Muscle of arm (tissue), 12 donors: Measurements from ENCODE around the gene DEGS2. TPM values are rescaled to one million over a fixed set of nuclear protein-coding genes. Genes with fewer than 3 reads are reported as not detected.

Source experiments
- DNase-seq: peaks from one replicate; pipeline ENCODE4 v3.0.0-alpha.2; 2013
- polyA plus RNA-seq, 12 donors: library from polyadenylated mRNA; unstranded; fragments of 120-200 nt; gene quantifications; one replicate each; pipeline ENCODE4 v1.2.1, GENCODE V29; 2013; ENCODE audit not compliant: insufficient read length in 12 of 12

DEGS2 gene
- polyA plus RNA-seq, 12 donors, result 0.30 to 4.8 (median 0.39) TPM; not detected in 1

- no peak for DNase-seq
These were observed 9.4 kb downstream of the DEGS2 start for GRCh38 chr14:100149851-100150611.

DNA sequence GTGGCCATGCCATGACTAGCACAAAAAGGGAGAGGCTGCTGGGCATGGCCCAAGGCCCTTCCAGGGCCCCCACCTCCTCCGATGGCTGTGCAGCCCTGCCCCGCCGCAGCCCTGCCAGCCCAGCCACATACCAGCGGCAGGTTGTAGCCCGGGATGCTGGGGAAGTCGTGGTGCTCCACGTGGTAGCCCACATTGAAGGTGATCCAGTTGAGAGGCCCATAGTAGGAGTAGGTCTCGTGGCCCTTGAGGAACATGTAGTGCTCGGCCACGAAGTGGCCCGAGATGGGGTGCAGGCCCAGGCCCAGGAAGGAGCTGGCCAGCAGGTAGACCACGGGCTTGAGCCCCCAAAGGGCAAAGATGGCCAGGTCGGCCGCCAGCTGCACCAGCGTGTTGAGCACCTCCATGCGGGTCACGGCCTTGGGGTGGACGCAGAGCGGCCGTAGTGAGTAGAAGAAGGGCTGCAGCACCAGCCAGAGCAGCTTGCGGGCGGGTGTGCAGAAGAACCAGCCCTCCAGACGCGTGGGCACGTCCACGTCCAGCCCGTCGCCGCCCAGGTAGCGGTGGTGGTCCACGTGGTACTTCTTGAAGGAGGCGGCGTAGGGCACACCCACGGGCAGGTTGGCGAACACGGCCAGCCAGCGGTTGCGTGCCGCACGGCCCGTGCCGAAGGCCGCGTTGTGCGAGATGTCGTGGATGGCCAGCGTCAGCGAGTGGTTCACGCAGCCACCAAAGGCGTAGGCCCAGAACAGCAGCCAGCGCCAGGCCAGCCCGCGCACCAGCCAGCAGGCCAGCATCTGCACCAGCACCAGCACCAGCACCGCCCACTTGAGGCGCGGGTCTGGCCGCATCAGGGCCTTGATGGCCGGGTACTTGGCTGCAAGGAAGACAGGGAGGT, 10.4 kb downstream of the DEGS2 start:
- DNase-seq, result no peak

DNA sequence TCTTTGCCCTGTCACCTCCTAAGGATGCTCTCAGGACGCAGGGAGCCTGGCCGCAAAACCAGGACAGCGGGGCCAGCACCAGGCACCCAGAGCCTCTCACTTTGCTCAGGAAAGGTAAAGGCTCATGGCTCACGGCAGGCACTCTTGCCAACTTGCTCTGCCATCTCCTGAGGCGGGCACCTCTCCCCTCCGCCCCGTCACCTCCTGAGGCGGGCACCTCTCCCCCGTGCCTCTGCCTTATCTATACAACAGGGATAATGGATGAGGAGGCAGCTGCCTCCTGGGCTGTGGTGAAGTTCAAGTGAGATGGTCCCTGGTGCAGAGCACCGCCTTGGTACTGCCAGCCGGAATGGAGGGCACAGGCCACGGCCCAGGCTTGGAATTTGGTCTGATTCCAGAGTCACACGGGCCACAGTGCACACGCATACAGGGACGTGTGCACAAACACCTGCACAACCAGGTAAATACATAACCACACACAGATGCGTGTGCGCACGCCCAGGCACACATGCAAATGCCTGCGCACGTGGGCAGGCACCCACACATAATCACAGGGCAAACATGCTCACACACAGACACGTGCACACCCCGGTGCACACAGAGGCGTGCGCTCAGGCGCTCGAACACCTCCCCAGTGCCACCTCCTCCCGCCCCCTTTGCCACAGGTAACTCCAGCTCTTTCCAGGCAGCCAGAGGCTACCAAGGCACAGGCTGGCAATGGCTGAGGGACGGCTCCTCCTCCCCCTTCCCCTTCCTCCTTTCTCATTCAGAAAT, 11.6 kb downstream of the DEGS2 start:
- DNase-seq, result no peak

- no peak for DNase-seq
These were observed 12.2 kb downstream of the DEGS2 start for GRCh38 chr14:100147181-100147631.

DNA sequence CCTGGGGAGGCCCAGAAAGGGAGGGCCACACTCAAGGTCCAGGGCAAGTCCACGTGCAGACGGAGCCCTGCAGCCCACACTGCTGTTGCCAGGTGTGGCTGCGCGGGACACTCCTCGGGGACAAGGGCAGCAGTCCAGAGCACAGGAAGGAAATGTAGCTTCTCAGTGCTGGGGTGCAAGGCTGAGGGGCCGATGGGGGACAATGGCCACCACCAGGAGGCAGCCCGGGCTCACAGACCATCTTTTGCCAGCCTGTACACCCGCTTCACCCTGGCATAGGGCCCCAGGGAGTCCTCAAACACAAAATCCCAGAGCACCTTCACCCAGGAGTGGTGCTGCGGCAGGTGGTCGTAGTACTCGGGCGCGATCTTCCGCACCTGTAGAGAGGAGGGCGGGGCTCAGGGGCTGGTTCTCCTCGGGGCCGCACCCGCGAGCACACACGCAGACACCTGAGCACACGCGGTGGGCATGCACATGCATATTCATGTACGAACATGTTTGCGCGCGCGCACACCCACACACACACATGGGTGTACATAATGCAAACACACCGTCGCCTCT, 12.8 kb downstream of the DEGS2 start:
- no peak for DNase-seq

DNA sequence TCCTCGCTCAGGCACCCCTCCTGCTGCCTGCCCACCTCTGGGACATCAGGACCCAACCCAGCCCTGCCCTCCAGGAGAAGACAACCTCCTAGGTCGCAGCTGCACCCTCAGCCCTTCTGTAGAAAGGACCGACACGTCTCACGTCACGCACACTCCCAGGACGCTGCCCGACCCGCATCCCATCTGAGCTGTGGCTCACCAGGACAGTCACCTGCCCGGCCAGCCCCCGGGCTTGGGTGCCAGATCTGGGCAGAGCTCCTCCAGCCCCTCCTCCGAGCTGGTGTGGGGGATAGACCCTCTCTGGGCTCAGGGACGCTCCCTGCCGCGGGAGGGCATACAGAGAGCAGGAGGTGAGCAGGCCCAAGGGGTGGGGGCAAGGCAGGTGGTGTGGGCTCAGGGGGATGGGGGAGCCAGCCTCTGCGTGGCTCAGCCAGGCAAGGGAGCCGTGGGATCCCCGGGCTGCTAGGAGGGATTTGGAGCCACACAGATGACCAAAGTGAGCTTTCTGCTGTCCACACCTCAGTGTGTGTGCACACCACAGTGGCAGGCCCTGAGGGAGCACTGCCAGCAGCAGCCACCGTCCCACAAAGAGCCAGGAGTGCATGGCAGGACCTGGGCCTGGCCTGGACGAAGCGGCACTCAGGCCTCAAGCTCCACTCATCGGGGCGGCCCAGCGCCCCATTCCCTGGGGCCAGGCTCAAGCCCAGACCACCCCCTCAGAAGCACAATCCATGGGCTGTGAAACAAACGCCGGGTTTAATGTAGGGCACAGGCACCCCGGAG, 13.6 kb downstream of the DEGS2 start:
- DNase-seq, result no peak

DNA sequence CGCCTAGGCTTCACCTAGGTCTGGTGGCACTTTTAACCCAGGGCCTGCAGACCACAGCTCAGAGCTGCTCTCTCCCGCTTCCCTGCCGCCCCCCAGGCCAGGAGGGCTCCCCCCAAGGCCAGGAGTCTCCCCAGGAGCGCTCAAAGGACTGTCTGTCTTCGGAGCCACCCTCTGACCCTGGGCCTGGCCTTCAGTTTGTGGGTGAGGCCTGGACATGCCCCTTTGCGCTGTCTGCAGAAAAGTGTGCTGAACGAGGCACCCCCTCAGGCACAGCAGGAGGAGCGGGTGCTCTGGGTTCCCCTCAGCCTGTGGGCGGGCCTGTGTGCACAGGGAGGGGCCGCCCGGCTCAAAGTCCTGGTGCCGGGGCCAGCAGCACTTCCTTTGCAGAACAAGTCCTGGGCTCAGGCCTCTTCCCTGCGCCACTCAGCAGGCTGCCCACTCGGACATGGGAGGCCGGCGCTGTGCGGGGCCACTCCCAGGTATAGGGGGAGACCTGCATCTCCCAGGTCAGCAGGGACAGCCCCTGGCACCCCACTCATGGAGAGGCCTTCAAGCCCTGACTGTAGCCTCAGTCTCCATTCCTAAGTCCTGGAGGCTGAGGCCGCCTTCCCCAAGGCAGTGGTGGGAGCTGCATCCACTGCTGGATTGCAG, 14.3 kb downstream of the DEGS2 start:
- no peak for DNase-seq

DNA sequence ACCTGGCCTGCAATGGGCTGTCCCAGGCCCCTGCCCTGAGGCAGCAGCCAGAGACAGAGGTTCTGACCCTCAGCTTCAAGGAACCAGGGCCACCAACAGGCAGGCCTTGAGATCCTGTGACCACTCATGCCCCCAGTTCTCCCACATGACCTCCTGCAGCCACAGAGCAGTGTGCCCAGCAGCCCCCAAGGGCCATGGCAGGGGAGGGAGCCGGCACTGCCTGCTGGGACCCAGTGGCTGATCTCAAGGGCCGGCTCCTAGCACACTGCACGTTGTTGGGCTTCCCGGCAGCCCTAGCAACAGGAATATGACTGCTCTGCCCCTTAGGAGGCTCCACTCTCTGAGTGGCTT, 14.8 kb downstream of the DEGS2 start:
- DNase-seq, result no peak

DNA sequence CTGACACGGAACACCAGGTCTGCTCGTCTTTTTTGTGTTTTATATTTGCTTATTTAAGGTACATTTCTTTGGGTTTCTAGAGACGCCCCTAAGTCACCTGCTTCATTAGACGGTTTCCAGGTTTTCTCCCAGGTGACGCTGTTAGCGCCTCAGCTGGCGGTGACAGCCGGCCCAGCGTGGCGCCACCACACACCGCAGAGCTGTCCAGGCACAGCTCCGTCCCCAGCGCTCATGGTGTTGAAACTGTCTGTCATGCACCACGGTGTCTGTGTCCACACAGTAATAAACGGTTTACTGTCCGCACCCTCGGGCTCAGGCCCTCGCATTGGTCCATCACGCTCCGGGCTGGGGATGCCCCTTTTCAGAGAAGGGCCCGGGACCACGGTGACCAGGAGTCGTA, 15.5 kb downstream of the DEGS2 start:
- no peak for DNase-seq

DNA sequence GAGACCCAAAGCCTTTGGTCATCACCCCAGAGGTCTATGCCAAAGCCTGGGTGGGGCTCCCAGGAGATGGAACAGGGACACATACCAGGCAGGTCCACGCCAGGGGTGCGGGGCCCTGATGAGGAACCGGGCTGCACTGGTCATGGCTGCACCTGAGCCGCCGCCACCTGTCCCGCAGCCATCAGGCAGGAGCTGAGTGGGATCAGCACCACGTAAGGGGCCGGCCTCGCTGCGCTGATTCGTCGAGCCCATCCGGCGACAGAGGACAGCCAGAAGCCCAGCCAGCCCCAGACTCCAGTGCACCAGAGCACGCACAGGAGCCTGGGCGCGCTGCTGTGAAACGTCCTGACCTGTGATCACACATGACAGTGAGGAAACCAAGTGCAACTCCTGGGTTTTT, 15.9 kb downstream of the DEGS2 start:
- no peak for DNase-seq

GRCh38 chr14:100142073-100143040, 17.1 kb downstream of the DEGS2 start:
- DNase-seq, result no peak

DNA sequence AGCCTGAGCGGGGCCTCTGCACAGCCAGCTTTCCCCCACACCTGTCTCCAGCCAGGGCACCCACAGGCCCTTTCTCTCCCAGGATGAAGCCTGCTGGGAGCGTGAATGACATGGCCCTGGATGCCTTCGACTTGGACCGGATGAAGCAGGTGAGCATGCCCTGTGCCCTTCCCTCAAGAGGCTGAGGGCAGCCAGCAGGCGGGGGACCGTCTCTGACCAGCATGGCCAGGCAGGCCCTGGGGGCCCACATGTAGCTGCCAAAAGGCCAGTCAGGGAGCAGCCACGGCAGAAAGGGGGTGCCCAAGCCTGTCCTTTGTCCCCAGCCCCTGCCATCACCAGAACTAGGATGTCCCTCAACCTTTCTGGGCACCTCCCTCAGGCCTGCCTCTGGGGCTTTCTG, 18.3 kb downstream of the DEGS2 start:
- no peak for DNase-seq

DNA sequence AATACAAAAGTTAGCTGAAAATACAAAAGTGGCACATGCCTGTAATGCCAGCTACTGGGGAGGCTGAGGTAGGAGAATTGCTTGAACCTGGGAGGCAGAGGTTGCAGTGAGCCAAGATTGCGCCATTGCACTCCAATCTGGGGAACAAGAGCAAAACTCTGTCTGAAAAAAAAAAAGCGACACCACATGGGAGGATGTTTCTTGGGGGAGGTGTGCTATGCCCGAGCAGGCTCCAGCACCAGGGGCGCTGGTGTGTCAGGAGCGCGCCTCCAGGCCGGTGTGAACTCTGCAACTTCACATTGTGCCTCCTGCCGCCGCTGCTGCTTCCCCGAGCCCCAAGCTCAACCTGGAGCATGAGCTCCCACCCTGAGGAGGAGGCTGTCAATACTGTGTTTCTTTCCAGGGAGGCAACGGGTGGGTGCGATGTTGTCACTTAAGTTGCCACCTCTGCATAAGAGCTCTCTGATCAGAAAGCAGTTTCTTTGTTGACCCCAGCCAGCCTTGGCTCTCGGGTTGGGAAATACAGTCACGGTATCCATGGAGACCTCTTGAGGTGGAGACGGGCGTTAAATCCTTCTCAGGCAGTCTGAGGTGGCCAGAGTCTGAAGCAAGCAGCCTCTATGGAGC, 18.9 kb downstream of the DEGS2 start:
- DNase-seq, result no peak

GRCh38 chr14:100138955-100139354, 20.5 kb downstream of the DEGS2 start:
- DNase-seq, result no peak

- DNase-seq, result no peak
These were observed 21.2 kb downstream of the DEGS2 start for GRCh38 chr14:100138082-100138787.

DNA sequence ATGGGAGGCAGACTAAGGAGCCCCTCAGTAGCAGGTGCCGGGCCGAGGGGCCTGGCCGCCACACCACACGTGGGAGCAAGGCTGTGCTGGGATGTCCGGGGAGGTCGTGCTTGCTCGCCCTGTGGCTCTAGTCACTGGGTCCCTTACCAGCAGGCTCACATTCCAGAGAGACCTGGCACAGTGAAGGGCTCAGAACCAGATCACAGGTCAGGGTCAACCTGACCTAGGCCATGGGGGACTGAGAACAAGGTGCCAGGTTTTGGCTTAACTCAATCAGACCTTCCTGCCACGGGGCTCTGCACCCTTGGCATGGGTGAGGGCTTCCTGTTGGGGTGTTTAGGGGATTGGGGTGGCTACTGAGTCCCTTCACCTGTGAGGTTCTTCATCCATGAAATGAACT, 22.3 kb downstream of the DEGS2 start:
- DNase-seq, result no peak

GRCh38 chr14:100135784-100136183, 23.7 kb downstream of the DEGS2 start:
- no peak for DNase-seq

GRCh38 chr14:100135073-100135472, 24.4 kb downstream of the DEGS2 start:
- DNase-seq, result no peak
